Astrocyte of the spinal cord (primary cell): ENCODE measurements around the gene PRICKLE2.

Source experiments
- DNase-seq: peaks from one replicate; pipeline ENCODE4 v3.0.0; 2011; ENCODE audit warnings: low read depth, low spot score
- H3K4me3 ChIP-seq: 2 replicates; pipeline ENCODE4 v1.5.1; 2011; ENCODE audit warnings: low read depth, mild to moderate bottlenecking, low read length, moderate library complexity
- in situ Hi-C: cut with HindIII; loops from 2 replicates; pipeline ENCODE4 v1.10.0; 2017; ENCODE audit warnings: low sequenced_read_pairs
- TF ChIP-seq, protein P1 (sequence below): IDR thresholded peaks from 2 replicates; pipeline ENCODE4 v1.5.1; 2012; ENCODE audit warnings: low read depth, mild to moderate bottlenecking, low read length, inconsistent platforms

PRICKLE2 gene

DNA sequence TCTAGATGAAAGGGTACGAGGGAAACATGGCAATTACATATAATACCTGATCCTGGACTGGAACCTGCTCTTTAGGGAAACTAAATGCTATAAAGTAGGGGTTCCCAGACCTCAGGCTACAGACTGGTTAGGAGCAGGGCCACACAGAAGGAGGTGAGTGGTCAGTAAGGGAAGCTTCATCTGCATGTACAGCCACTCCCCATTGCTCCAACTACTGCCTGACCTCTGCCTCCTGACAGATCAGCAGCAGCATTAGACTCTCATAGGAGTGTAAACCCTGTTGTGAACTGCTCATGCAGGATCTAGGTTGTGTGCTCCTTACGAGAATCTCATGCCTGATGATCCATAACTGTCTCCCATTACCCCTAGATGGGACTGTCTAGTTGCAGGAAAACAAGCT, 123.1 kb downstream of the PRICKLE2 start:
- no peak overlapping the region for H3K4me3 ChIP-seq
- no peak for DNase-seq
- in situ Hi-C loops: no loop called here
- TF ChIP-seq, protein P1, sequence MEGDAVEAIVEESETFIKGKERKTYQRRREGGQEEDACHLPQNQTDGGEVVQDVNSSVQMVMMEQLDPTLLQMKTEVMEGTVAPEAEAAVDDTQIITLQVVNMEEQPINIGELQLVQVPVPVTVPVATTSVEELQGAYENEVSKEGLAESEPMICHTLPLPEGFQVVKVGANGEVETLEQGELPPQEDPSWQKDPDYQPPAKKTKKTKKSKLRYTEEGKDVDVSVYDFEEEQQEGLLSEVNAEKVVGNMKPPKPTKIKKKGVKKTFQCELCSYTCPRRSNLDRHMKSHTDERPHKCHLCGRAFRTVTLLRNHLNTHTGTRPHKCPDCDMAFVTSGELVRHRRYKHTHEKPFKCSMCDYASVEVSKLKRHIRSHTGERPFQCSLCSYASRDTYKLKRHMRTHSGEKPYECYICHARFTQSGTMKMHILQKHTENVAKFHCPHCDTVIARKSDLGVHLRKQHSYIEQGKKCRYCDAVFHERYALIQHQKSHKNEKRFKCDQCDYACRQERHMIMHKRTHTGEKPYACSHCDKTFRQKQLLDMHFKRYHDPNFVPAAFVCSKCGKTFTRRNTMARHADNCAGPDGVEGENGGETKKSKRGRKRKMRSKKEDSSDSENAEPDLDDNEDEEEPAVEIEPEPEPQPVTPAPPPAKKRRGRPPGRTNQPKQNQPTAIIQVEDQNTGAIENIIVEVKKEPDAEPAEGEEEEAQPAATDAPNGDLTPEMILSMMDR: no peak

DNA sequence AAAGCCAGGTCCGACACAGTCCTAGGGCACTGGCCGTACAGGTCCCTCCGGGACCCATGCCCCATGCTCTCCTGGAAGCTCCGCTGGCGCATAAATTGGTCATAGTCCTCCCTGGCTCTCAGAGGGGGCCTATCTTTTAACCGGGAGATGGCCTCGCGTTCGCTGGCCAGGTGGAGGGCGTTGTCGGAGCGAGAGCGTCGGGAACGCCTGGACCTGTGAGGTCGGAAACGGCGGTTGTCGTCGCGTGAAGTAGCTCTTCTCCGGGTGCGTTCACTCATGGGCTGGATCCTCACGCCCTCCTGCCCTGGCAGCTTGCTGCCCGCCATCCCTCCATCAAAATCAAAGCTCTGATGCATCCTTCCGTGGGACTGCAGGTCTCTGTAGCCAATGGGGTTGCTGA, 126.0 kb downstream of the PRICKLE2 start:
- no peak for DNase-seq
- TF ChIP-seq, protein P1: no peak
- no peak overlapping the region for H3K4me3 ChIP-seq
- in situ Hi-C loops: no loop called here

DNA sequence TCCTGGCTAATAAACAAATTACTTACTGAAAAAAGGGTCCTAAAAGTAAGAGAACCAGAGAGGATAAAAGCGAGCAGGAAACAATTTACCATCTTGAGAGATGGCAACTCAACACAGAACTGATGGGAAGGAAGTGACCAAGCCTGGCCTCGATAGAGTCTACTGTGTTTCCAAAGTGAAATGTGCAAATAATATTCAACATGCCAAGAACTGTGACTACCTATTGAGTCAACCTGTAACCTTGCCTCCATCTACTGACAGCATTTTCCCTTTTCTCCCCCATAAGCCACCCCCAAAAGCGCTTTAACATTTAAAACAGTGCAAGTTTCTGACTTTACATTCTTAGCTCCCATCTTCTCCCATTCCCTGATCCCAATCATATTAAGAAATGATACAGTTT, 126.6 kb downstream of the PRICKLE2 start:
- no peak overlapping the region for H3K4me3 ChIP-seq
- DNase-seq: no peak
- in situ Hi-C loops: no loop called here
- TF ChIP-seq, protein P1: no peak

DNA sequence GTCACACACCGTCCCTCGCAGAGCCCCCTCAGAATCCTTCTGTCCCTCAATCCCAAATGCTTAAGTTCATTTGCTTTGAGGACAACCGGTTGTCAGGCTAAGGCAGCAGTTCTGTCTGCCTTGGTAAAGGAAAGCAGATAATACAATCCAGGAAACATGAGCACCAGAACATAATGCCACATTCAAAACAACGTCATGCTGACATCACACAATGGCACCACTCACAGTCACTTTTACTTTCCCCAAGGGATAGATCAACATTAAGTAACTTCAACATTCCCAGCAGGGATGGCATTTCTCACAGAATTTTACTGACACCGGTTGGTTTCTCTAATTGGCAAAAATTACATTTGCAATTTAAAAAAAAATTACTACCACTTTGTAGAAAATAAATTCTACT, 127.3 kb downstream of the PRICKLE2 start:
- no peak overlapping the region for H3K4me3 ChIP-seq
- DNase-seq: no peak
- in situ Hi-C loops: no loop called here
- TF ChIP-seq, protein P1: no peak

DNA sequence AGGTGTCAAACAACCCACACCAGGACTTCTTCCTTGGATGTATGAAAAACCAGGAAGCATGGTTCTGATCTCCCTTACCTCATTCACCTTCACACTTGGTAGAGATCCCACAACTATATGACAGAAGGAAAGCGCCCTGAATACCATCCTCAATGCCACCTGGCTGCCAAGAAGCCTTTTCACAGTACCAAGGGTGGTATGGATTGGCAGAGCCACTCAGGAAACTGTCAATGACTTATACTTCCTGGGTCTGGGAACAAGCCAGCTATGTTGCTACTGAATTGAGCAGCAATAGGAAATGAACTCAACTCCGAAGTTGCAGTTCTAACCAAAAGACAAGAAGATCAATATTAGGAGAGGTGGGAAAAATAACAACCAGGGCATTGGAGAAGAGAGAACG, 129.5 kb downstream of the PRICKLE2 start:
- no peak overlapping the region for H3K4me3 ChIP-seq
- in situ Hi-C loops: no loop called here
- TF ChIP-seq, protein P1: no peak
- no peak for DNase-seq

DNA sequence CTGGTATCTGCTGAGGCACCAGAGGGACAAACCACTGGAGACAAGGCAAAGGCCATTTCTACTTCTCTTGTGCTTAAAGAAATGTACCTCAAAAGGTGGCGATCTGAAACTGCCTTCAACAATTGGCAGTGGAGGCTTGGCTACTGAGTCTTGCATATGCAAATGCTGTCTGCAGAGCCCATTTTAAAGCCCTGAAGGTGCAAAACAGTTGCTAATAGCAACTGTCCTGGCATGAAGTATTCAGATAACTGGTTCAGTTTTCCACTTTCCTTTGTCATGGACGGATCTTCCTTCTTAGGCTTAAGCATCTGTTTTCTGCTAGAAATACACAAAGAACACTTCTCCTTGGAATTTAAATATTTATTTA, 130.6 kb downstream of the PRICKLE2 start:
- in situ Hi-C loops: no loop called here

More for the DNA sequence above, 130.6 kb downstream of the PRICKLE2 start:
- H3K4me3 ChIP-seq: no peak overlapping the region
- no peak for DNase-seq
- TF ChIP-seq, protein P1: no peak
